ENCODE results near the gene PHKB. TPM values are rescaled to one million over a fixed set of nuclear protein-coding genes. Genes with fewer than 3 reads are reported as not detected.
"Not testable (repeated sequence)": the region's sequence is repeated elsewhere in the genome, so short reads cannot be mapped to it uniquely, and the experiment has no call there.

Gene PHKB
- total and polyA plus RNA-seq, 5 donors, result 20.2 to 68.0 (median 63.0) TPM

- DNase-seq; H3K4me1 ChIP-seq (ENCODE audit: control insufficient read depth, insufficient read depth, low read length); intact Hi-C loops (cut with DNase I); ATAC-seq; H3K4me3 ChIP-seq (ENCODE audit: low read length); H3K27me3 ChIP-seq (ENCODE audit: control insufficient read depth, insufficient read depth); H3K27ac ChIP-seq (ENCODE audit: low read length); H3K9me3 ChIP-seq (ENCODE audit: control insufficient read depth, low read length): not testable (repeated sequence)
- 94% methylated on average over 13 of the region's 13 CpGs for WGBS
Measured at GRCh38 chr16:47539707-47540670, 78.9 kb downstream of the PHKB start.

- H3K4me1 ChIP-seq (ENCODE audit: control insufficient read depth, insufficient read depth, low read length); H3K27ac ChIP-seq (ENCODE audit: low read length); H3K4me3 ChIP-seq (ENCODE audit: low read length); intact Hi-C loops (cut with DNase I); H3K9me3 ChIP-seq (ENCODE audit: control insufficient read depth, low read length); DNase-seq; ATAC-seq; H3K27me3 ChIP-seq (ENCODE audit: control insufficient read depth, insufficient read depth): not testable (repeated sequence)
- WGBS, result 99% methylated on average over 3 of the region's 3 CpGs
Measured at GRCh38 chr16:47541135-47541534, 80.0 kb downstream of the PHKB start.

- H3K4me3 ChIP-seq (ENCODE audit: low read length); DNase-seq: not testable (repeated sequence)
- WGBS, result 96% methylated on average over 6 of the region's 6 CpGs
Measured at GRCh38 chr16:47544255-47544654, 83.1 kb downstream of the PHKB start.

GRCh38 chr16:47551185-47551584 is 90.1 kb downstream of the PHKB start:
- H3K4me1 ChIP-seq (ENCODE audit: control insufficient read depth, insufficient read depth, low read length); DNase-seq; H3K4me3 ChIP-seq (ENCODE audit: low read length); ATAC-seq; H3K9me3 ChIP-seq (ENCODE audit: control insufficient read depth, low read length); intact Hi-C loops (cut with DNase I); H3K27me3 ChIP-seq (ENCODE audit: control insufficient read depth, insufficient read depth); H3K27ac ChIP-seq (ENCODE audit: low read length): not testable (repeated sequence)
- WGBS, result 98% methylated on average over 3 of the region's 3 CpGs

More at GRCh38 chr16:47544255-47544654, 83.1 kb downstream of the PHKB start:
- H3K9me3 ChIP-seq (ENCODE audit: control insufficient read depth, low read length); intact Hi-C loops (cut with DNase I); H3K27ac ChIP-seq (ENCODE audit: low read length); ATAC-seq; H3K4me1 ChIP-seq (ENCODE audit: control insufficient read depth, insufficient read depth, low read length); H3K27me3 ChIP-seq (ENCODE audit: control insufficient read depth, insufficient read depth): not testable (repeated sequence)

- H3K27me3 ChIP-seq (ENCODE audit: control insufficient read depth, insufficient read depth); H3K27ac ChIP-seq (ENCODE audit: low read length); H3K4me3 ChIP-seq (ENCODE audit: low read length); DNase-seq; ATAC-seq; H3K9me3 ChIP-seq (ENCODE audit: control insufficient read depth, low read length); H3K4me1 ChIP-seq (ENCODE audit: control insufficient read depth, insufficient read depth, low read length); intact Hi-C loops (cut with DNase I): not testable (repeated sequence)
- 98% methylated on average over 3 of the region's 3 CpGs for WGBS
Measured at GRCh38 chr16:47551767-47552166, 90.6 kb downstream of the PHKB start.

- H3K4me1 ChIP-seq (ENCODE audit: control insufficient read depth, insufficient read depth, low read length), result no peaks in the 10 kb centered on the region
- H3K4me3 ChIP-seq (ENCODE audit: low read length), result no peak overlapping the region
- no peak overlapping the region for H3K27ac ChIP-seq (ENCODE audit: low read length)
- WGBS, result 95% methylated on average over 11 of the region's 11 CpGs
- no peak for ATAC-seq
- DNase-seq, result no peak
- intact Hi-C loops (cut with DNase I), result no loop called here
- H3K9me3 ChIP-seq (ENCODE audit: control insufficient read depth, low read length), result no peaks in the 10 kb centered on the region
- no peaks in the 10 kb centered on the region for H3K27me3 ChIP-seq (ENCODE audit: control insufficient read depth, insufficient read depth)
Measured at GRCh38 chr16:47553853-47554564, 92.9 kb downstream of the PHKB start.

- DNase-seq; intact Hi-C loops (cut with DNase I): not testable (repeated sequence)
- 96% methylated on average over 8 of the region's 8 CpGs for WGBS
Measured at GRCh38 chr16:47554587-47554986, 93.5 kb downstream of the PHKB start.

GRCh38 chr16:47561286-47561685 is 100.2 kb downstream of the PHKB start:
- H3K4me3 ChIP-seq (ENCODE audit: low read length), result no peak overlapping the region
- H3K27me3 ChIP-seq (ENCODE audit: control insufficient read depth, insufficient read depth), result no peaks in the 10 kb centered on the region
- ATAC-seq (no peak), DNase-seq (no peak)
- no peak overlapping the region for H3K27ac ChIP-seq (ENCODE audit: low read length)
- H3K9me3 ChIP-seq (ENCODE audit: control insufficient read depth, low read length), result no peaks in the 10 kb centered on the region
- 70% methylated on average over 1 of the region's 1 CpG for WGBS
- intact Hi-C loops (cut with DNase I), result no loop called here
- H3K4me1 ChIP-seq (ENCODE audit: control insufficient read depth, insufficient read depth, low read length), result peaks cover 2% of the 10 kb centered on the region

More at GRCh38 chr16:47554587-47554986, 93.5 kb downstream of the PHKB start:
- not testable (repeated sequence) for H3K4me3 ChIP-seq (ENCODE audit: low read length); H3K4me1 ChIP-seq (ENCODE audit: control insufficient read depth, insufficient read depth, low read length); ATAC-seq; H3K27me3 ChIP-seq (ENCODE audit: control insufficient read depth, insufficient read depth); H3K27ac ChIP-seq (ENCODE audit: low read length); H3K9me3 ChIP-seq (ENCODE audit: control insufficient read depth, low read length)

GRCh38 chr16:47562366-47562765 is 101.2 kb downstream of the PHKB start:
- intact Hi-C loops (cut with DNase I), result no loop called here
- Histone ChIP-seq H3K4me3 (ENCODE audit: low read length) (no peak overlapping the region), H3K4me1 (ENCODE audit: control insufficient read depth, insufficient read depth, low read length) (peaks cover 2% of the 10 kb centered on the region), H3K27ac (ENCODE audit: low read length) (no peak overlapping the region), H3K27me3 (ENCODE audit: control insufficient read depth, insufficient read depth) (no peaks in the 10 kb centered on the region), H3K9me3 (ENCODE audit: control insufficient read depth, low read length) (no peaks in the 10 kb centered on the region)
- no peak for DNase-seq
- ATAC-seq, result no peak

- ATAC-seq (peak; percentile 72 to 74), DNase-seq (peak; percentile 65 to 76 (median 72))
- Histone ChIP-seq H3K27me3 (ENCODE audit: control insufficient read depth, insufficient read depth) (no peaks in the 10 kb centered on the region), H3K4me3 (ENCODE audit: low read length) (no peak overlapping the region), H3K9me3 (ENCODE audit: control insufficient read depth, low read length) (no peaks in the 10 kb centered on the region), H3K4me1 (ENCODE audit: control insufficient read depth, insufficient read depth, low read length) (peaks cover 2% of the 10 kb centered on the region), H3K27ac (ENCODE audit: low read length) (no peak overlapping the region)
- WGBS, result 37% methylated on average over 6 of the region's 6 CpGs
- intact Hi-C loops (cut with DNase I), result no loop called here
Measured at GRCh38 chr16:47565454-47565853, 104.3 kb downstream of the PHKB start.

- no peak overlapping the region for H3K4me3 ChIP-seq (ENCODE audit: low read length)
- 97% methylated on average over 2 of the region's 2 CpGs for WGBS
- DNase-seq, result no peak
- H3K4me1 ChIP-seq (ENCODE audit: control insufficient read depth, insufficient read depth, low read length), result peaks cover 10% of the 10 kb centered on the region
- intact Hi-C loops (cut with DNase I), result no loop called here
- no peak for ATAC-seq
- no peaks in the 10 kb centered on the region for H3K27me3 ChIP-seq (ENCODE audit: control insufficient read depth, insufficient read depth)
- no peaks in the 10 kb centered on the region for H3K9me3 ChIP-seq (ENCODE audit: control insufficient read depth, low read length)
- H3K27ac ChIP-seq (ENCODE audit: low read length), result no peak overlapping the region
Measured at GRCh38 chr16:47567321-47567720, 106.2 kb downstream of the PHKB start.
